ENCODE data around the gene SUCLG1. TPM values are rescaled to one million over a fixed set of nuclear protein-coding genes. Genes with fewer than 3 reads are reported as not detected.

SUCLG1 gene
- total and polyA plus RNA-seq, 2 of the 4 experiments (the other 2 are of a cell fraction) = 50.5 to 52.7 TPM

- POLR2A ChIA-PET (ENCODE audit: unreplicated experiment) = no interaction called here
- Histone ChIP-seq H2AK9ac (replicated peaks; ENCODE audit: low read depth, low read length, poor library complexity) (no peak overlapping the region), H3K9ac (ENCODE audit: low read depth, low read length) (no peak overlapping the region), H3K27ac (ENCODE audit: insufficient read depth, low read length) (no peak overlapping the region), H2AK5ac (ENCODE audit: low read depth, low read length) (no peak overlapping the region), H2BK120ac (ENCODE audit: low read depth, low read length) (no peak overlapping the region), H3K27me3 (ENCODE audit: control insufficient read depth, insufficient read depth, low read length) (peaks cover 3% of the 10 kb centered on the region; the same call in 1 of the 2 replicates), H3K4me1 (ENCODE audit: control insufficient read depth, insufficient read depth, low read length) (no peaks in the 10 kb centered on the region; the same call in 1 of the 2 replicates), H3K4ac (ENCODE audit: low read depth, low read length) (no peak overlapping the region), H3K9me3 (ENCODE audit: control insufficient read depth, insufficient read depth, low read length) (no peaks in the 10 kb centered on the region), H2AFZ (replicated peaks; ENCODE audit: low read length, poor library complexity) (no peak overlapping the region), H4K20me1 (ENCODE audit: insufficient read depth, low read length) (no peaks in the 10 kb centered on the region), H2BK5ac (ENCODE audit: low read depth, low read length, poor library complexity, severe bottlenecking) (no peak overlapping the region), H2BK20ac (ENCODE audit: low read depth, low read length) (no peak overlapping the region), H3K36me3 (ENCODE audit: control insufficient read depth, insufficient read depth, low read length) (no peaks in the 10 kb centered on the region), H3K56ac (ENCODE audit: extremely low read depth, insufficient read depth, low read length) (no peak overlapping the region), H4K5ac (ENCODE audit: low read depth, low read length) (no peak overlapping the region), H3K79me1 (ENCODE audit: low read depth in 1 of 2, low read length in 2 of 2) (no peaks in the 10 kb centered on the region), H3K18ac (ENCODE audit: low read depth, low read length) (no peak overlapping the region), H4K91ac (ENCODE audit: insufficient read depth, low read depth, low read length) (no peak overlapping the region), H3K23ac (ENCODE audit: low read depth, low read length) (no peak overlapping the region), H3K4me2 (ENCODE audit: low read depth, low read length) (no peak overlapping the region), H3K9me1 (ENCODE audit: insufficient read depth, low read length) (no peaks in the 10 kb centered on the region), H4K8ac (ENCODE audit: low read depth in 2 of 2, low read length in 2 of 2) (no peak overlapping the region), H2BK15ac (ENCODE audit: low read depth, low read length) (no peak overlapping the region), H3K4me3 (ENCODE audit: insufficient read depth, low read depth, low read length) (no peak overlapping the region), H3K14ac (replicated peaks; ENCODE audit: low read depth, low read length) (no peak overlapping the region)
- dilution Hi-C loops (cut with HindIII; ENCODE audit: low sequenced_read_pairs, unreplicated experiment) = no loop called here
- in situ Hi-C loops (cut with MboI; ENCODE audit: low sequenced_read_pairs) = no loop called here
- 11% methylated on average over 3 of the region's 7 CpGs; no CpG with 5 or more reads in 1 of the 2 experiments for WGBS, 2 experiments (ENCODE audit: extremely low coverage in 2 of 2, insufficient read length in 1 of 2)
- BruUV-seq (replicated peaks) = no TSS peak
- CTCF ChIA-PET = no interaction called here
- ATAC-seq (ENCODE audit: low read depth) (no peak), DNase-seq (no peak)
- intact Hi-C loops (cut with micrococcal nuclease) = loop anchor here (5.0 kb wide), 1 partner anchor 54 kb away; no protein-coding TSS in a partner anchor
- TF ChIP-seq SMC3 (IDR thresholded peaks at IDR 0.05; ENCODE audit: low read depth, low read length) (no peak), MAZ (IDR thresholded peaks at IDR 0.05; ENCODE audit: borderline replicate concordance, low read depth, low read length) (no peak), BHLHE40 (IDR thresholded peaks at IDR 0.05; ENCODE audit: low read depth, low read length) (no peak), FOS (IDR thresholded peaks at IDR 0.05; ENCODE audit: low read depth, low read length) (no peak), NFE2L2 (IDR thresholded peaks at IDR 0.05; ENCODE audit: low read depth, low read length) (no peak), MAFK (IDR thresholded peaks at IDR 0.05; ENCODE audit: low read depth, low read length) (no peak), CHD1 (IDR thresholded peaks at IDR 0.05; ENCODE audit: low read depth, low read length) (no peak), POLR2A (IDR thresholded peaks at IDR 0.05; ENCODE audit: low read depth, low read length) (no peak), RFX5 (IDR thresholded peaks at IDR 0.05; ENCODE audit: low read depth, low read length) (no peak), USF2 (IDR thresholded peaks at IDR 0.05; ENCODE audit: low read depth, low read length) (no peak), RCOR1 (IDR thresholded peaks at IDR 0.05; ENCODE audit: insufficient replicate concordance, low read length) (no peak), CEBPB (IDR thresholded peaks at IDR 0.05; ENCODE audit: low read depth, low read length) (no peak), ELK1 (IDR thresholded peaks at IDR 0.05; ENCODE audit: borderline replicate concordance, low read depth, low read length) (no peak), RAD21 (IDR thresholded peaks at IDR 0.05; ENCODE audit: low read length) (no peak), CTCF (conservative IDR thresholded peaks at IDR 0.05; ENCODE audit: low read depth, low read length) (no peak), MXI1 (IDR thresholded peaks at IDR 0.05; ENCODE audit: borderline replicate concordance, low read depth, low read length) (no peak)
Observed at GRCh38 chr2:84386336-84387040, 72.6 kb downstream of the SUCLG1 start.

Measured in IMR-90 (cell line).